NCI-H2196 (cell line): ENCODE results near the gene APRT.
"Not testable (repeated sequence)": the region's sequence is repeated elsewhere in the genome, so short reads cannot be mapped to it uniquely, and the experiment has no call there.

Experiments
- DNase-seq: peaks from one replicate; lab custom pipeline; 2025; ENCODE audit not compliant: unreplicated experiment; lab: John Stamatoyannopoulos, UW

APRT gene

GRCh38 chr16:88790312-88791211 lies 21.2 kb downstream of the APRT start:
- no peak for DNase-seq

GRCh38 chr16:88789594-88789993 lies 22.1 kb downstream of the APRT start:
- DNase-seq = no peak

DNA sequence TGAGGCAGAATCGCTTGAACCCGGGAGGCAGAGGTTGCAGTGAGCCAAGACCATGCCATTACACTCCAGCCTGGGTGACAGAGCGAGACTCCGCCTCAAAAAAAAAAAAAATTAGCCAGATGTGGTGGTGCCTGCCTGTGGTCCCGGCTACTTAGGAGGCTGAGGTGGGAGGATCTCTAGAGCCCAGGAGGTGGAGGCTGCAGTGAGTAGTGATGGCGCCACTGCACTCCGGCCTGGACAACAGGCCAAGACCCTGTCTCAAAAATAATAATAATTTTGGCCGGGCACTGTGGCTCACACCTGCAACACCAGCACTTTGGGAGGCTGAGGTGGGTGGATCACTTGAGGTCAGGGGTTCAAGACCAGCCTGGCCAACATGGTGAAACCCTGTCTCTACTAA lies 23.0 kb downstream of the APRT start:
- DNase-seq = not testable (repeated sequence)

GRCh38 chr16:88787579-88788314 lies 24.0 kb downstream of the APRT start:
- no peak for DNase-seq

- DNase-seq = peak; percentile 51
Observed at GRCh38 chr16:88785106-88785924, 26.4 kb downstream of the APRT start, which contains the start of gene PIEZO1. PIEZO1 (minus strand) TSS chr16:88785220; CDS start chr16:88784964, 256 bp downstream.

DNA sequence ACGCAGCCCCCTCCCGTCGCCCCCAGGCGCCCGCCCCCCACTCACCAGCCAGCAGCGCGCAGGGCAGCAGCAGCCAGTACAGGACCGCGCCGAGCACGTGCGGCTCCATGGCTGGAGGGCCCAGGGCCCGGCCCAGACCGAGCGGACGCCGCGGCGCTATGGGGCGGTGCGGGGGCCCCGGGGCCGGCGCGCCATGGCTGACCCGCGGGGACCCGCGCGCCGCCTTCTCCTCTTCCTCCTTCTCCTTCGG lies 26.9 kb downstream of the APRT start:
- no peak for DNase-seq

DNA sequence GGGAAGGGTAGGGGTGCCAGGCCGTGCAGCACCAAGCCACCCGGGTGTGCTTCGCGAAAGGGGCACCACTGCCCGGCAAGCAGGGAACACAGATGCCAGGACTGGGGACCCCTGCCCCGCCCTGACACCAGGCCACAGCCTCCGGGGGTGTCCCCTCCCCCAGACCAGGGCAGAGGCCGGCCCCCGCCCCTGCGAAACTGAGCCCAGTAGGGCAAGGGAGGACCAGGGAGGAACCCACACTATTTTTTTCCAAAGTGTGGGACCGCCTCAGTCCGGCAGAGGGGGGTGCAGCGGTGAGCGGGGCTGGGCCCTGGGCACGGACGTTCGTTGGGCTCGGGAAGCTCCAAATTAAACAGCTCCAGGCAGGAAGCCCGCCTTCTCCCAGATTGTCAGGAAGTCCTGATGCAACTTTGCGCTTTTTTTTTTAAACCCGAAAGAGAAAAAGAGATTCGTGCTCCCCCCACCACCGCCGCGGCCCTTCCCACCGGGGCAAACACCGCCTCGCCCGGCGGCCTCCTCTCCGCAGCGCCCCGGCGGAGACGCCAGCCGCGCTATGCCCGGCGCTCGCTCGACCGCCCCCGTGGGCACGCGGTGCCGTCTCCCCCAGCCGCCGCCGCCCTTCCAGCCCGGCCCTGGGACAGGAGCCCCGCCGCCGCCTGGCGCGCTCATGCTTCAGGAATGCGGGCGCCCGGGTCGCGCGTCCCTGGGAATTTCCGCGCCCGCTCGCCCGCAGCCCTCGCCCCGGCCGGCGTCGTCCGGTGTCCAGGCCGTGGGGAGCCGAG lies 27.5 kb downstream of the APRT start:
- DNase-seq = peak; percentile 6

DNA sequence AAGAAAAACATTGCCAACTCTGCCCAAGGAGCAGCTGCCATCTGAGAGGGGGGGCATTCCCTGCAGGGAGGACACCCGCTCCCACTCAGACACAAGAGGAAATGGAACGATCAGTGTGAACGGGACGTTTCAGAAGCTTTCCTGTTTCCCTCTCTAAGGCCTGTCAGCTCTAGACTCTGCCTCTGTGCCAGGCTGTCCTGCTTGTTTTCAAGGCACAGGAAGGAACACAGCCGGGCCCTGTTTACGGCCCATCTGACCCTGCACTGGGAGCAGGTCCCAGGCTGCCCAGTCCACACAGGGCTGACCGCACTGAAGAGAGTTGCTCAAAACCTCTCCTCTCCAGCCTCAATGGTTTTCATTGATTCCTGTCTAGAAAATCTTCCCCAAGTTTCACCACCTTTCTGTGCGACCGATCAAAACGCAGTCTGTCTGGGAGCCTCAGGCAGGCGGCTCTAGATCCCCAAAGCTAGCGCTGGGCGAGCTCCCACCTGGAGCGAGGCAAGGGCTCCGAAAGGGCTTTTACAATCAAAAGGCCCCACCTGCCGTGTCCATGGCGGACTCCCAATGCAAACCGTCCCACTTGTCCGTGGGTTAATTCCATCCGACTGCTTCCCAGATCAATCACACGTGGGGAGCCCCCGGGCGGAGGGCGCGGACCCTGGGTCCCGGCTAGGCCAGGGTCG lies 28.2 kb downstream of the APRT start:
- DNase-seq = no peak

- DNase-seq = no peak
Observed at GRCh38 chr16:88782454-88783390, 29.0 kb downstream of the APRT start.

GRCh38 chr16:88781140-88782077 lies 30.3 kb downstream of the APRT start:
- DNase-seq = no peak

- no peak for DNase-seq
Observed at GRCh38 chr16:88780142-88781062, 31.3 kb downstream of the APRT start.

DNA sequence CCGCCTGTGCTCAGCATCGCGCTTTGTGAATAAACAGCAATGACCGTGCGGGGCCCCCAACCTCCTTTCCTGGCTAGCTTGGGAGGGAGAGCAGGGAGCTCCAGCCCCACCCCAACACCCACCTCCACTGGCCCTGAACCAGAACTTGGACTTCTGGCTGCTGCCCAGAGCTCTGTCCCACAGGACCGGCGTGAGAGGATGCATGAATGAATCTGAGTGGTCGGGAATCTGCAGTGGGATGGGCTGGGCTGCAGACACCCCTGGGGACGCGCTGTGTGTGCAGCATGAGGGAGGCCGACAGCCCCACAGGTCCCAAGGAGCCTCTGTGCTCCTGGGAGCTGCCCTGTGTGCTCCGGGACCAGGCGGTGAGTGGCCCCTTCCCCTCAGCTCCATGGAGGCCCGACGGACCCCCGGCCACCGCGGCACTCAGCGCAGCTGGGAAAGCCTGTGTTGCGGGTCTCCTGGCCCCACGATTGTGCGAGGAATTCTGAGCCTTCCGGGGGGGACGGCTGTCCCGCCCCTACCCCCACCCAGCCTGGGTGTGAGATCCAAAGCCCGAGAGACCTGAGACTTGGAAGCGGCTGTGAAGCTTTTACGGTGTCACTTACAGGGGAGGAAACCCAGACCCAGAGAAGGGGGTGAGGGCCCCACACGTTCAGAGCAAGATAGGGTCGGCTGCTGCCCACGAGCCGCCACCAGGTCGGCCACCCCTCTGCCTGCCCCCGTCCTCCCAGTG lies 32.2 kb downstream of the APRT start:
- no peak for DNase-seq

GRCh38 chr16:88778541-88779065 lies 33.1 kb downstream of the APRT start:
- DNase-seq = no peak

DNA sequence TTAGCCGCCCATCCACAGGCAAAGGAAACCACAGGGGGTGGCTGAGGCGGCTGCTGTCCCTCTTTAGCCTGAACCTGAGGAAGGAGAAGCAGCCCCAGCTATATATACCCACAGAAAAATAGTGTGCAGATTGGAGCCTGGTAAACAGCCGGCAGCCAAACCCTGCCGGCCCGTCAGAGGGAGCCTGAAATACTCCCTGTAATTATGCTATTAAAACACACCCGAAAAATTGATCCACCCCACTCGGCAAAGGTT lies 33.5 kb downstream of the APRT start:
- no peak for DNase-seq

- DNase-seq = no peak
Observed at GRCh38 chr16:88777471-88778270, 34.1 kb downstream of the APRT start.

- no peak for DNase-seq
Observed at GRCh38 chr16:88775825-88776224, 35.9 kb downstream of the APRT start.
